Cardiac fibroblast (primary cell): ENCODE results near the gene OGFOD2.

ENCODE experiments used
- DNase-seq, 2 donors: peaks; one replicate each; pipeline versions ENCODE4 v3.0.0 to v3.0.0-alpha.2; 2010; ENCODE audit warnings: low read depth in 2 of 2
- H3K4me3 ChIP-seq, 2 donors: replicated peaks in 1 of 2; 1 replicate in 1 of 2; 2 replicates in 1 of 2; pipeline ENCODE4 v1.5.1; 2011; ENCODE audit warnings: low read depth in 2 of 2, low read length in 2 of 2, mild to moderate bottlenecking in 2 of 2, moderate library complexity in 1 of 2
- TF ChIP-seq, protein P1 (sequence below): IDR thresholded peaks from one replicate; pipeline ENCODE4 v1.5.1; 2011; ENCODE audit warnings: low read depth, mild to moderate bottlenecking, low read length, inconsistent platforms

The OGFOD2 gene

DNA sequence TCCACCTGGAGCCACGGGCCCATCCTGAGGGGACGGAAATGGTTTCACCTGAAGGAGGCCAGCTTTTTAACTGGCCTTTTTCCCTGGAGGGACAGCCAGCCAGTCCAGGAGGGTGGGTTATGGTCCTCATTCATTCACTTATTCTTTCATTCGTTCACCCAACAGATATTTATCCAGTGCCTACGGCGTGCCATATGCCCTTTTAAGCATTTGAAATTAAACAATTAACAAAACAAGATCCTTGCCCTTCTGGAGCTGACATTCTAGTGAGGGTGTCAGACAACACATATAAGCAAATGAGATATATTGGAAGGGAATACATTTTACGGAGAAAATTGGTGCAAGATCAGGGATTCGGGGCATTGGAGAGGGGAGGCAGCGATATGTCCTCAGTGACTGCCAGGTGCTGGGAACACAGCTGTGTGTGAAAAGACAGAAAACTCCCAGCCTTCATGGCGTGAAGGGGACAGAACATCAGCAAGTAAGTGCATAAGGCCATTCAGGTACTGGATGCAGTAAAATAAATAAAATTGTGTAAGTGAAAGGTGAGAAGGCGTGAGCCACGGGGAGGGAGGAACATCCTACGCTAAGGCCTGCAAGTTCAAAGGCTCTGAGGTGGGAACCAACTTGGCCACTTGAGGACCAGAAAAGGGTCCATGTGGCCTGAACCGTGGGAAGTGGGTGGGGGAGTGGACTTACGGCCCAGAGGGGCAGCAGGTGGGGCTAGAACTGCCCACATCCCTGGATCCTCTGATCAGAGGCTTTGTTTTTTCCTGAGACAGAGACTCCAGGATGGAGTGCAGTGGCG lies 8.1 kb upstream of the OGFOD2 start:
- H3K4me3 ChIP-seq: no peak overlapping the region
- TF ChIP-seq, protein P1, sequence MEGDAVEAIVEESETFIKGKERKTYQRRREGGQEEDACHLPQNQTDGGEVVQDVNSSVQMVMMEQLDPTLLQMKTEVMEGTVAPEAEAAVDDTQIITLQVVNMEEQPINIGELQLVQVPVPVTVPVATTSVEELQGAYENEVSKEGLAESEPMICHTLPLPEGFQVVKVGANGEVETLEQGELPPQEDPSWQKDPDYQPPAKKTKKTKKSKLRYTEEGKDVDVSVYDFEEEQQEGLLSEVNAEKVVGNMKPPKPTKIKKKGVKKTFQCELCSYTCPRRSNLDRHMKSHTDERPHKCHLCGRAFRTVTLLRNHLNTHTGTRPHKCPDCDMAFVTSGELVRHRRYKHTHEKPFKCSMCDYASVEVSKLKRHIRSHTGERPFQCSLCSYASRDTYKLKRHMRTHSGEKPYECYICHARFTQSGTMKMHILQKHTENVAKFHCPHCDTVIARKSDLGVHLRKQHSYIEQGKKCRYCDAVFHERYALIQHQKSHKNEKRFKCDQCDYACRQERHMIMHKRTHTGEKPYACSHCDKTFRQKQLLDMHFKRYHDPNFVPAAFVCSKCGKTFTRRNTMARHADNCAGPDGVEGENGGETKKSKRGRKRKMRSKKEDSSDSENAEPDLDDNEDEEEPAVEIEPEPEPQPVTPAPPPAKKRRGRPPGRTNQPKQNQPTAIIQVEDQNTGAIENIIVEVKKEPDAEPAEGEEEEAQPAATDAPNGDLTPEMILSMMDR: no peak
- no peak for DNase-seq

DNA sequence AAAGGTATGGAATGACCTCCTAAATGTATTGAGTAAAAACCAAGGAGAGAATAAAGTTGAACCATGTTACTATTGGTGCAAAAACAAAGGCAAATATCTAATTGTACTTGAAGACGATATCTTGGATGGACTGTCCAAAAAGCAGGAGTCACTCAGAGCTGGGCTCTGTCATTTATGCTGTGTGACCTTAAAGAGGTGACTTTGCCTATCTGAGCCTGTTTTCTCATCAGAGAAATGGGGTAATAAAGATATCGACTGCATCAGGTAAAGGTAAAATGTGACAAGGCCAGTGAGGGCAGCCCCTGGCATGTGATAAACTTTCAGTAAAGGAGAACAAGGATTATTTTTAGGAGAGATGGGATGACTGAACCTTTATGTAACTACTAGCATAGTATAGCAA lies 6.9 kb upstream of the OGFOD2 start:
- DNase-seq: no peak
- TF ChIP-seq, protein P1: no peak
- H3K4me3 ChIP-seq: no peak overlapping the region

DNA sequence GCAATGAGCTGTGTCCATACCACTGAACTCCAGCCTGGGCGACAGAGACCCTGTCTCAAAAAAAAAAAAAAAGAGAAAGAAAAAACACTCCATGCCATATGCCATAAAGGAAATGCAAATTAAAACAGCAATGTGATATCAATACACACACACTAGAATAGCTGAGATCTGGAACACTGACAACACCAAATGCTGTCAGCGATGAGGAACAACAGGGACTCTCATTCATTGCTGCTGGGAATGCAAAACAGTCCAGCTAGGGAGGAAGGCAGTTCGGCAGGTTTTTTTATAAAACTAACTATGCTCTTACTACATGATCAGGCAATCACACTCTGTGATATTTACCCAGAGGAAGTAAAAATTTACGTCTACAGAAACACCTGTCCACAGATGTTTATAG lies 5.4 kb upstream of the OGFOD2 start:
- TF ChIP-seq, protein P1: no peak
- no peak overlapping the region for H3K4me3 ChIP-seq
- no peak for DNase-seq

DNA sequence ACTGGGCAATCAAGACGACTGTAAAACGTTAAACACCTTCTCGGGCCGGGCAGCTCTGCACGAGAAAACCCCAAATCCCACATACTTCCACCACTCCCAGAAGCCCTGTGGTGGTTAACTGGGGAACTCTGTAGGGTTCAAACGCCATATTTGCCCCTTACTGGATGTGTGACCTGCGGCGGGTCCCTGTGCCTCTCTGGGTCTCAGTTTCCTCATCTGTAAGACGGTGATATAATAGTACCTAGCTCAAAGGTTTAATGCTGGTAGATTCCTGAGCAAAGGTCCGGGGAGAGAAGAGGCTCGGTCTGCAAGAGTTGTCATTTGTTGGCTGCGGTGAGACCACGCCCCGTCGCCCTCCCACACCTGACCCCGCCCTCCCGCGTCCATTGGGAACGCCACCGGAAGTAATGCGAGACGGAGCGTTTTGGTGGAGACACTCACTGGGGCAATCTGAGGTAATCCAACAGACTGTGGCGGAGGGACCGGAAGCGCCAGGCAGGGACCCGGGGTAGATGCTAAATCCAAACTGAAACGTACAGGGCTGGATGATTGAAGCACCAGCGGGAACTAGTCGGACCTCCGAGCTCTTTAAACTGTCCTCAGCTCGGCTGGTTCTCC lies 661 bp upstream of the OGFOD2 start:
- TF ChIP-seq, protein P1: no peak
- peak; percentile 99 for DNase-seq
- H3K4me3 ChIP-seq: peak overlapping the region; percentile 89 to 97

DNA sequence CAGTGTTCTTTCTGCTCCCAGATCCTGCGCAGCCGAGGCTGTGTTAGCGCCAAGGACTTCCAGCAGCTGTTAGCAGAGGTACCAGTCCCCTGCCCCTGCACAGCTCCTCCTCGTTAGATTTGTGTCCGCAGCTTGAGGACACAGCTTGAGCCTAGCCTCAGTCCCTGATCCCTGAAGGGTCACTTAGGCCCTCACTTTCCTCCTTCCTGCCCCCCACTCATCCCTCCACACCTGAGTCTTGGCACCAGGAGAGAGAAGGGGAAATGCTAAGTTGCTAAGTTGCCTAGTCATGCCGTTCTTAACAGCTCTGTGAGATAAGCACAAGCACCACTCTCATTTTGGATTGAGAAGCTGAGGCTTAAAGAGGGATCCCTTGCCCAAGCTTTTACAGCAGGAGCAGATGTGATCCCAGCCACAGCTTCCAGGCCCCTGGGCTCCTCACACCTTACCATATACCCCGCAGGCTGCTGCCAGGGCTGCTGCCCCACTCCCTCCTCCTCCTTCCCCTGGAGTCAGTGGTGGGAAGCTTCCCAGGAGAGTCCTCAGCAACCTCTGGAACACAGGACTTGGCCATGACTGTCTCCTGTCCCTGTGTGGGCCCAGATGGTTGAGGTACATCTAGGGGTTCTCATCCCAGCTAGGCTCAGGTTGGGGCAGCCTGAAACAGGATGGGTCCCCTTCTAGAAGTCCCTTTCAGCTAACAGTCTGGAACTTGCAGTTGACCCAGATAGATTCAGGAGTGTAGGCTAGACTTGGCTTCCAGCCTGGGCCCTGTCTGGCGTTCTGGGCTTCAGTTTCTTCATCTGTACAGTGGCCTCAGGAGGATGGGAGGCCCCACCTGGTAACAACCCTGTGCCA lies 975 bp downstream of the OGFOD2 start:
- no peak for DNase-seq
- H3K4me3 ChIP-seq: peak overlapping the region; percentile 89 to 97
- TF ChIP-seq, protein P1: no peak

DNA sequence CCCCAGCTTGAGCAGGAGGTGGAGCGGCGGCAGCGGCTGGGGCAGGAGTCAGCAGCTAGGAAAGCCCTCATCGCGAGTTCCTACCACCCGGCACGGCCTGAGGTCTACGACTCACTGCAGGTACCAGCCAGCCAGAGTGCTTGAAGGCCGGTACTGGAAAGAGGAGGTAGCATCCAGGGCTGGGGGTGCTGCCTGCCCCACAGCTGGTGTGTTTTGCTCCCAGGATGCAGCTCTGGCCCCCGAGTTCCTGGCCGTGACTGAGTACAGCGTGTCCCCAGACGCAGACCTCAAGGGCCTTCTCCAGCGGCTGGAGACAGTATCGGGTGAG lies 1.6 kb downstream of the OGFOD2 start:
- no peak for DNase-seq
- TF ChIP-seq, protein P1: no peak
- no peak overlapping the region for H3K4me3 ChIP-seq
